HG03135 (cell line): ENCODE data around the gene TOP3B.

Source experiments
- ATAC-seq: cut with Tn5 transposase; IDR thresholded peaks from one replicate; pipeline ENCODE4 v1.9.1; 2021; ENCODE audit warnings: mild to moderate bottlenecking, moderate library complexity; ENCODE audit not compliant: unreplicated experiment

Gene TOP3B

DNA sequence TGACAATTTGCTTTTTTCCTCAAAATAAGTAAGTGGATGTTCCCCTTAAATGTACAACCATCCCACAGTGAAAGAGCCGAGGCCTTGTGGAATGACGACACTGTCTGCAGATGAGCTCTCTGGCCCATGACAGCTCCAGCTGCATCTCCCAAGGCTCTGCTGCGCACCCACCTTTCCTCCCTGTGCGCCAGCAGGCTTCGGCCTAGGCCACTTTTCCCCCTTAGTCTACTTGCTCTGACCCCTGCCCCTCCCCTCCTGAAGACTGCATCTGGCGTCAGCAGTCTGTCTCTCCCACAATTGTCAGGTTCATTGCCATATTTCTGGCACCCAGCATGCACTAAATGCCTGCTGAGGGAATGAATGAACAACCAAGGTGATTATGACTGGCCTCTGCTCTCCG lies 2.0 kb downstream of the TOP3B start:
- no peak for ATAC-seq

- ATAC-seq = no peak
Measured at GRCh38 chr22:21978564-21979386, 3.8 kb downstream of the TOP3B start.

DNA sequence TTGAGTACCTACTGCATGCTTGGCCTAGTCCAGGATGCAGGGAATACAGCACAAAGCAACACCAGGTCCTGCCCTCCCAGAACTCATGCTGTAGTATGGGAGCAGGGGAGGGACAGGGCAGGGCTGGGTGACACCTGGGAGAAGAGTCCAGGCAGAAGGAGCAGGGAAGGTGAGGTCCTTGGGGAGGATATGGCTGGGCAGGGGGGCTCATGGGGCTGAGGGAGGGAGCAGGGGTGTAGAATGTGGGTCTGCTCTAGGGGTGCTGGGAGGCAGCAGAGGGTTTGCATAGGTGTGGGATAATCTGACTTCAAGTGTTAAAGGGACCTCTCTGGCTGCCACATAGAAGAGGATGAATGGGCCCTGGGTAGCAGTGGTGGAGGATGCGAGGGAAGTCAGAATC lies 4.8 kb downstream of the TOP3B start:
- ATAC-seq = no peak

- ATAC-seq = no peak
Measured at GRCh38 chr22:21975854-21976345, 6.7 kb downstream of the TOP3B start.

GRCh38 chr22:21975273-21975672 lies 7.3 kb downstream of the TOP3B start:
- no peak for ATAC-seq

- ATAC-seq = no peak
Measured at GRCh38 chr22:21974058-21974649, 8.4 kb downstream of the TOP3B start.

- no peak for ATAC-seq
Measured at GRCh38 chr22:21972806-21973205, 9.8 kb downstream of the TOP3B start.

DNA sequence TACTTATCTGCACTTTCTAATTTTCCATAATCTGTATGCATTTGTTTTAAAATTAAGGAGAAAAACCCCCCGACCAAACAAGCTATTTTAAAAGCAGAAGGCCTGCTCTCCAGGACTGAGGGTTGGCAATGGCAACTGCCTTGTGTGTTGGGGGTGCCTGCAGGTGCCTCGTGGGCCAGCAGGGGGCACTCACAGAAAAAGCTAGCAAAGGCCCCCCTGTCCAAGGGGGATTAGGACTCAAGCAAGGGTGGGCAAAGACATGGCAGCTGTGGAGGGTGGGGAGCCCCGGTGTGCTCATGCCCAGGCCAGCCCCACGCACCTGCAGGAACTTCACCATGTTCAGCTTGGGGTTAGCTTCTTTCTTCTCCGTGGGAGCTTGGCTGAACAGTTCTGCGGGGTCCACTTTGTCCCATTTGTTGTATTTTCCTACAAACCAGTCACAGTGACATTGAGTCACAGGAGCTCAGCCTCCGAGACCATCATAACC lies 10.3 kb downstream of the TOP3B start:
- no peak for ATAC-seq

DNA sequence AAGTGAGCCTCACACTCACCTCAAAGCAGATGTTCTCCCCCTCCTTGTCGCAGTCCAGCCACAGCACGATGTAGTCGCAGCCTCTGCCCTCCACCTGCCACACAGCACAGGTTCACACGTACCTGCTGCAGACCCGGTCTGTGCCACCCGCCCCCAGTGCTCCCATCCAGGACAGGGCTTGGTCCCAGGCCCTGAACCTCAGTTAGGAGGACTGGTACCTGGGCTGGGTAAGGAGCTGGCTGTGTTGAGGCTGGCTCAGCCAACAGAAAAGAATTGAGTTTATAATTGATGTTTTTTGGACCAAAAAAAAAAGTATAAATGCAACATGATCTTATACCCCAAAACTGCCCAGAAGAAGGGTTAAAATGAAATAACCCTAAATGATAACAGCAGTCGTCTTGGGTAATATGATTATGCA lies 10.7 kb downstream of the TOP3B start:
- ATAC-seq = no peak

- no peak for ATAC-seq
Measured at GRCh38 chr22:21970800-21971617, 11.6 kb downstream of the TOP3B start.

GRCh38 chr22:21970037-21970799 lies 12.4 kb downstream of the TOP3B start:
- ATAC-seq = no peak

- ATAC-seq = no peak
Measured at GRCh38 chr22:21968452-21969129, 14.0 kb downstream of the TOP3B start.

DNA sequence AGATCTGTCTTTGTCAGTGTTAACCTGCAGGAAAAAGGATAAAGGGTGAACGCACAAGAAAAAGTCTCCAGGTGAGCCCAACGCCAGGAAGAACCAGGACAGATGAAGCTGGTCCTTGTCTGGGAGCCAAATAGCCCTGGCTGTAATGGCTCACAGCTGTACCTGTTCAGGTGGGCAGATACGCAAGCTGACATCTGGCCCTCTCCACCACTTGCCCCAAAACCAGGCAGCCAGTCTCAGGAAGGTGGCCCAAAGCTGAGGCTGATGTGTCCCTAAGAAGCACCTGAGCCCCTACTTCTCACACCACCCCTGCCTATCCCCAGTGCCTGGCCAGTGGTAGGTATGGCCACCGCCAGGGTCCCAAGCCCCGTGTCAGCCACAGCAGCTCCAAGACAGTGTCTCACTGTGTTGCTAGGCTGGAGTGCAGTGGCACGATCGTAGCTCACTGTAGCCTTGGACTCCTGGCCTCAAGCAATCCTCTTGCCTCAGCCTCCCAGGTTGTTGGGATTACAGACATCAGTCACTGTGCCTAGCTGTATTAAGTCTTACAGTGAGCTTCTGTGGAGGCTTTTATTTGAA lies 14.8 kb downstream of the TOP3B start:
- no peak for ATAC-seq

GRCh38 chr22:21966643-21967516 lies 15.7 kb downstream of the TOP3B start:
- ATAC-seq = no peak

- no peak for ATAC-seq
Measured at GRCh38 chr22:21965762-21966288, 16.8 kb downstream of the TOP3B start.

- no peak for ATAC-seq
Measured at GRCh38 chr22:21964918-21965484, 17.6 kb downstream of the TOP3B start.

- no peak for ATAC-seq
Measured at GRCh38 chr22:21964234-21964633, 18.4 kb downstream of the TOP3B start.

- ATAC-seq = no peak
Measured at GRCh38 chr22:21963790-21964211, 18.8 kb downstream of the TOP3B start.
